Gastroesophageal sphincter (tissue), 4 donors: Measurements from ENCODE around the gene YES1. TPM values are rescaled to one million over a fixed set of nuclear protein-coding genes. Genes with fewer than 3 reads are reported as not detected.

Experiments used
- ATAC-seq: fragments of 150-250 bp; one replicate; pipeline ENCODE4 v1.9.1; 2016; ENCODE audit warnings: mild to moderate bottlenecking, moderate library complexity
- H3K27ac ChIP-seq, 4 donors: fragments of 200-600 bp; sonication (generic) in 3 of 4; 1 replicate in 3 of 4; 2 replicates in 1 of 4; pipeline ENCODE4 v1.5.1; 2016 to 2019
- H3K27me3 ChIP-seq: fragments of 200-600 bp; sonication (generic); one replicate; pipeline ENCODE4 v1.5.1; 2019
- H3K36me3 ChIP-seq, 2 donors: fragments of 200-600 bp; sonication (generic); one replicate each; pipeline ENCODE4 v1.5.1; 2019; ENCODE audit warnings: control low read depth in 1 of 2
- H3K4me1 ChIP-seq, 3 donors: fragments of 200-600 bp; sonication (generic); 1 replicate in 2 of 3; 2 replicates in 1 of 3; pipeline ENCODE4 v1.5.1; 2016 to 2019; ENCODE audit warnings: control low read depth in 2 of 3
- H3K4me3 ChIP-seq, 2 donors: fragments of 200-600 bp; sonication (generic); one replicate each; pipeline ENCODE4 v1.5.1; 2019; ENCODE audit warnings: mild to moderate bottlenecking in 1 of 2, moderate library complexity in 1 of 2
- H3K9me3 ChIP-seq, 3 donors: fragments of 200-600 bp; sonication (generic); one replicate each; pipeline ENCODE4 v1.5.1; 2017 to 2019; ENCODE audit warnings: control low read depth in 2 of 3
- EP300 ChIP-seq: sonication (generic); formaldehyde crosslinking; IDR thresholded peaks from one replicate; pipeline ENCODE4 v1.6.1; 2017; ENCODE audit warnings: antibody characterized with exemption, mild to moderate bottlenecking
- POLR2A ChIP-seq, 2 donors: fragments of 450-650 bp; IDR thresholded peaks; one replicate each; pipeline ENCODE4 v1.6.1; 2017; ENCODE audit warnings: antibody characterized with exemption in 2 of 2, mild to moderate bottlenecking in 2 of 2, moderate library complexity in 1 of 2
- POLR2AphosphoS5 ChIP-seq: sonication (generic); formaldehyde crosslinking; IDR thresholded peaks from one replicate; pipeline ENCODE4 v1.6.1; 2017; ENCODE audit warnings: antibody characterized with exemption
- WGBS, 2 donors: methylation state at CpG; one replicate each; pipeline ENCODE4 v1.1.5; 2018; ENCODE audit warnings: low coverage in 1 of 2; 5-methylcytosine and 5-hydroxymethylcytosine counted together
- total RNA-seq, 4 donors: library from RNA; depleted of rRNA; stranded (reverse); fragments of >200 nt; gene quantifications; one replicate each; pipeline ENCODE4 v1.1.0, GENCODE V29; 2016
- TF ChIP-seq, protein P1 (sequence below), 4 experiments: fragments of 200-600 bp in 2 of 4; fragments of 450-650 bp in 2 of 4; sonication (generic) in 1 of 4; IDR thresholded peaks; one replicate each; pipeline ENCODE4 v1.5.1; 2017 to 2019; ENCODE audit warnings: antibody characterized with exemption in 4 of 4, mild to moderate bottlenecking in 2 of 4, moderate library complexity in 2 of 4

YES1 gene
- total RNA-seq, 4 donors from 2014 or later = 84.1 to 127 (median 96.8) TPM

GRCh38 chr18:708096-708495 is 103.9 kb downstream of the YES1 start:
- no peak for TF ChIP-seq EP300
- TF ChIP-seq, protein P1, sequence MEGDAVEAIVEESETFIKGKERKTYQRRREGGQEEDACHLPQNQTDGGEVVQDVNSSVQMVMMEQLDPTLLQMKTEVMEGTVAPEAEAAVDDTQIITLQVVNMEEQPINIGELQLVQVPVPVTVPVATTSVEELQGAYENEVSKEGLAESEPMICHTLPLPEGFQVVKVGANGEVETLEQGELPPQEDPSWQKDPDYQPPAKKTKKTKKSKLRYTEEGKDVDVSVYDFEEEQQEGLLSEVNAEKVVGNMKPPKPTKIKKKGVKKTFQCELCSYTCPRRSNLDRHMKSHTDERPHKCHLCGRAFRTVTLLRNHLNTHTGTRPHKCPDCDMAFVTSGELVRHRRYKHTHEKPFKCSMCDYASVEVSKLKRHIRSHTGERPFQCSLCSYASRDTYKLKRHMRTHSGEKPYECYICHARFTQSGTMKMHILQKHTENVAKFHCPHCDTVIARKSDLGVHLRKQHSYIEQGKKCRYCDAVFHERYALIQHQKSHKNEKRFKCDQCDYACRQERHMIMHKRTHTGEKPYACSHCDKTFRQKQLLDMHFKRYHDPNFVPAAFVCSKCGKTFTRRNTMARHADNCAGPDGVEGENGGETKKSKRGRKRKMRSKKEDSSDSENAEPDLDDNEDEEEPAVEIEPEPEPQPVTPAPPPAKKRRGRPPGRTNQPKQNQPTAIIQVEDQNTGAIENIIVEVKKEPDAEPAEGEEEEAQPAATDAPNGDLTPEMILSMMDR (IDR thresholded peaks at IDR 0.05) = no peak
- TF ChIP-seq POLR2AphosphoS5 = no peak
- no peak for TF ChIP-seq POLR2A (IDR thresholded peaks at IDR 0.05)
- 93 to 94% methylated on average over 3 to 9 of the region's 10 CpGs for WGBS, 2 donors
- ATAC-seq = no peak

DNA sequence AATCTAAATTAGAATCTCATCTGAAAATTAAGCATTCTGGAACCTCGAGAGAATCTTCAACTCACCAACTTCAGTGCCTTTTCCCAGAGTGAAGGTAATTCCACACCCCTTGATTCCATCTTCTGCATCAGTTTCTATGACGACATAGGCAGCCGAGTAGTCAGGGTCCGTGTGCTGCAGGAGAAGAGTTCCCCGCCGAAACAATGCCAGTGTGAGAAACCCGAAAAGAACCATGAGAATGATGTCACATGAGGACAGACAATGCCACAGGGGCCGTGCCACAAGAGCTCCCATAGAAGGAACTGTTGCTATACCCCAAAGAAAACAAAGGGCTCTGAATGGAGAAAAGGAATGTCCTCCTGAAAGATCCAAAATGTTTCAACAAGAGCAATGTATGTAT is 105.6 kb downstream of the YES1 start:
- H3K9me3 ChIP-seq = no peaks in the 10 kb centered on the region
- no peak for ATAC-seq
- H3K4me3 ChIP-seq = no peak overlapping the region
- H3K27ac ChIP-seq = peak overlapping the region in 1 of 4 donors; percentile 35
- peaks cover 0 to 31% of the 10 kb centered on the region in 2 donors for H3K36me3 ChIP-seq
- 82% methylated on average over 8 of the region's 8 CpGs; no CpG with 5 or more reads in 1 of the 2 donors for WGBS, 2 donors
- H3K27me3 ChIP-seq = no peaks in the 10 kb centered on the region
- TF ChIP-seq EP300 (no peak), POLR2AphosphoS5 (no peak), POLR2A (IDR thresholded peaks at IDR 0.05) (no peak)
- TF ChIP-seq, protein P1 (IDR thresholded peaks at IDR 0.05) = no peak
- peaks cover 4 to 70% (median 10%) of the 10 kb centered on the region in 3 donors for H3K4me1 ChIP-seq

More at GRCh38 chr18:708096-708495, 103.9 kb downstream of the YES1 start:
- Histone ChIP-seq H3K4me1 (peaks cover 4 to 56% (median 6%) of the 10 kb centered on the region in 3 donors), H3K36me3 (peaks cover 0 to 31% of the 10 kb centered on the region in 2 donors), H3K27me3 (no peaks in the 10 kb centered on the region), H3K27ac (no peak overlapping the region), H3K4me3 (no peak overlapping the region), H3K9me3 (no peaks in the 10 kb centered on the region)

- no peaks in the 10 kb centered on the region for H3K9me3 ChIP-seq
- peaks cover 4 to 40% (median 10%) of the 10 kb centered on the region in 3 donors for H3K4me1 ChIP-seq
- peaks cover 0 to 22% of the 10 kb centered on the region in 2 donors for H3K36me3 ChIP-seq
- WGBS, 2 donors = 30 to 40% methylated on average over 1 to 7 of the region's 8 CpGs
- H3K27me3 ChIP-seq = no peaks in the 10 kb centered on the region
- ATAC-seq = peak; percentile 69
- peak; percentile 36 for TF ChIP-seq POLR2AphosphoS5
- TF ChIP-seq EP300 = no peak
- H3K4me3 ChIP-seq = no peak overlapping the region
- H3K27ac ChIP-seq = peak overlapping the region; percentile 80 to 90 (median 84)
These were observed 108.7 kb downstream of the YES1 start for GRCh38 chr18:703213-703967.

GRCh38 chr18:697800-698199 is 114.2 kb downstream of the YES1 start:
- WGBS, 2 donors = 80 to 85% methylated on average over 1 to 4 of the region's 10 CpGs
- no peak for ATAC-seq
- peaks cover 0 to 24% (median 3%) of the 10 kb centered on the region in 3 donors for H3K4me1 ChIP-seq
- peaks cover 0 to 38% of the 10 kb centered on the region in 2 donors for H3K36me3 ChIP-seq
- H3K9me3 ChIP-seq = no peaks in the 10 kb centered on the region
- H3K27ac ChIP-seq = no peak overlapping the region
- TF ChIP-seq POLR2AphosphoS5 (no peak), POLR2A (IDR thresholded peaks at IDR 0.05) (no peak), EP300 (no peak)
- TF ChIP-seq, protein P1 (IDR thresholded peaks at IDR 0.05) = no peak
- no peaks in the 10 kb centered on the region for H3K27me3 ChIP-seq
- H3K4me3 ChIP-seq = no peak overlapping the region

GRCh38 chr18:697012-697411 is 115.0 kb downstream of the YES1 start:
- no peak overlapping the region for H3K27ac ChIP-seq
- no peak overlapping the region for H3K4me3 ChIP-seq
- H3K9me3 ChIP-seq = no peaks in the 10 kb centered on the region
- TF ChIP-seq EP300 (no peak), POLR2A (IDR thresholded peaks at IDR 0.05) (no peak), POLR2AphosphoS5 (no peak)
- TF ChIP-seq, protein P1 (IDR thresholded peaks at IDR 0.05) = no peak
- no peaks in the 10 kb centered on the region for H3K27me3 ChIP-seq
- 95 to 100% methylated on average over 2 to 4 of the region's 4 CpGs for WGBS, 2 donors
- H3K4me1 ChIP-seq = peaks cover 0 to 17% (median 0%) of the 10 kb centered on the region in 3 donors
- peaks cover 0 to 46% of the 10 kb centered on the region in 2 donors for H3K36me3 ChIP-seq
- ATAC-seq = no peak
